GM12878 (cell line): ENCODE data around the gene PLK2.

ENCODE experiments used
- PBX3 ChIP-seq: IDR thresholded peaks from 2 replicates; pipeline ENCODE4 v1.6.1; 2011; ENCODE audit warnings: mild to moderate bottlenecking, low read depth, low read length, moderate library complexity; ENCODE audit not compliant: insufficient replicate concordance
- SIN3A ChIP-seq: IDR thresholded peaks from 2 replicates; pipeline ENCODE4 v1.6.1; 2012; ENCODE audit warnings: low read depth, low read length, improper control_type of control experiment
- TCF3 ChIP-seq: IDR thresholded peaks from 2 replicates; pipeline ENCODE4 v1.6.1; 2012; ENCODE audit warnings: low read depth, mild to moderate bottlenecking, low read length, borderline replicate concordance; ENCODE audit not compliant: insufficient read depth
- ZNF207 ChIP-seq: fragments of 450-650 bp; IDR thresholded peaks from 2 replicates; pipeline ENCODE4 v1.6.1; 2014; ENCODE audit warnings: antibody characterized with exemption, mild to moderate bottlenecking, borderline replicate concordance

- TF ChIP-seq ZNF207 = no peak
- no peak for TF ChIP-seq PBX3
- TF ChIP-seq SIN3A = no peak
- TF ChIP-seq TCF3 = no peak
Measured at GRCh38 chr5:58505971-58506640, 46.2 kb upstream of the PLK2 start.
